H9 (cell line): ENCODE data around the gene NR3C2. TPM values are rescaled to one million over a fixed set of nuclear protein-coding genes. Genes with fewer than 3 reads are reported as not detected.

ENCODE experiments used
- DNase-seq: peaks from one replicate; pipeline ENCODE4 v3.0.0-alpha.2; 2017
- H2AFZ ChIP-seq: one replicate; pipeline ENCODE4 v1.6.1; 2013; ENCODE audit warnings: mild to moderate bottlenecking, low read length, control low read depth, moderate library complexity
- H2AK5ac ChIP-seq: 2 replicates; pipeline ENCODE4 v1.6.1; 2013; ENCODE audit warnings: low read length, control low read depth, mixed read lengths; ENCODE audit not compliant: insufficient read length
- H2BK120ac ChIP-seq: one replicate; pipeline ENCODE4 v1.6.1; 2013; ENCODE audit warnings: low read depth, mild to moderate bottlenecking, low read length, control low read depth, inconsistent platforms; ENCODE audit not compliant: poor library complexity, severe bottlenecking
- H2BK12ac ChIP-seq: 2 replicates; pipeline ENCODE4 v1.6.1; 2013; ENCODE audit warnings: low read length, control low read depth, mixed read lengths, low read depth; ENCODE audit not compliant: insufficient read length
- H2BK15ac ChIP-seq: 2 replicates; pipeline ENCODE4 v1.6.1; 2013; ENCODE audit warnings: low read depth, low read length, control low read depth
- H2BK20ac ChIP-seq: one replicate; pipeline ENCODE4 v1.6.1; 2013; ENCODE audit warnings: low read depth, mild to moderate bottlenecking, low read length, control low read depth, inconsistent platforms; ENCODE audit not compliant: poor library complexity, severe bottlenecking
- H2BK5ac ChIP-seq: 2 replicates; pipeline ENCODE4 v1.6.1; 2013; ENCODE audit warnings: low read length, control low read depth, mixed read lengths; ENCODE audit not compliant: insufficient read length
- H3K14ac ChIP-seq: 2 replicates; pipeline ENCODE4 v1.6.1; 2013; ENCODE audit warnings: low read length, control low read depth; ENCODE audit not compliant: insufficient read depth
- H3K18ac ChIP-seq: 2 replicates; pipeline ENCODE4 v1.6.1; 2013; ENCODE audit warnings: low read depth, mild to moderate bottlenecking, mixed read lengths, low read length, control low read depth; ENCODE audit not compliant: insufficient read length
- H3K23ac ChIP-seq: 2 replicates; pipeline ENCODE4 v1.6.1; 2013; ENCODE audit warnings: low read length, control low read depth, mixed read lengths, low read depth; ENCODE audit not compliant: insufficient read length
- H3K23me2 ChIP-seq: 2 replicates; pipeline ENCODE4 v1.6.1; 2013; ENCODE audit warnings: low read depth, mild to moderate bottlenecking, mixed read lengths, low read length, control low read depth; ENCODE audit not compliant: insufficient read length, poor library complexity, severe bottlenecking
- H3K27ac ChIP-seq: 2 replicates; pipeline ENCODE4 v1.5.1; 2013; ENCODE audit warnings: low read length, control low read depth, mixed read lengths, low read depth; ENCODE audit not compliant: insufficient read length
- H3K27me3 ChIP-seq: 2 replicates; pipeline ENCODE4 v1.6.1; 2013; ENCODE audit warnings: low read length, control low read depth, inconsistent platforms; ENCODE audit not compliant: insufficient read depth
- H3K4ac ChIP-seq: 2 replicates; pipeline ENCODE4 v1.6.1; 2013; ENCODE audit warnings: low read depth, mild to moderate bottlenecking, control low read depth, inconsistent platforms, low read length, moderate library complexity
- H3K4me1 ChIP-seq: 2 replicates; pipeline ENCODE4 v1.6.1; 2013; ENCODE audit warnings: low read length, control low read depth, inconsistent platforms; ENCODE audit not compliant: insufficient read depth
- H3K4me2 ChIP-seq: 2 replicates; pipeline ENCODE4 v1.6.1; 2013; ENCODE audit warnings: low read length, control low read depth, mixed read lengths; ENCODE audit not compliant: insufficient read length, insufficient read depth
- H3K56ac ChIP-seq: 2 replicates; pipeline ENCODE4 v1.6.1; 2013; ENCODE audit warnings: low read depth, mild to moderate bottlenecking, mixed read lengths, low read length, control low read depth; ENCODE audit not compliant: insufficient read length
- H3K79me1 ChIP-seq: 2 replicates; pipeline ENCODE4 v1.6.1; 2013; ENCODE audit warnings: low read depth, mild to moderate bottlenecking, moderate library complexity, low read length, control low read depth, inconsistent platforms; ENCODE audit not compliant: insufficient read depth, poor library complexity, severe bottlenecking
- H3K79me2 ChIP-seq: 2 replicates; pipeline ENCODE4 v1.6.1; 2013; ENCODE audit warnings: low read length, control low read depth, inconsistent platforms; ENCODE audit not compliant: insufficient read depth
- H3K9ac ChIP-seq: 2 replicates; pipeline ENCODE4 v1.6.1; 2013; ENCODE audit warnings: low read length, control low read depth, mixed read lengths; ENCODE audit not compliant: insufficient read length; ENCODE audit errors: extremely low read depth
- H3K9me3 ChIP-seq: one replicate; pipeline ENCODE4 v1.6.1; 2013; ENCODE audit warnings: low read depth, low read length, inconsistent platforms; ENCODE audit not compliant: control insufficient read depth
- H3T11ph ChIP-seq: one replicate; pipeline ENCODE4 v1.6.1; 2013; ENCODE audit warnings: mild to moderate bottlenecking, low read length, control low read depth, inconsistent platforms
- H4K20me1 ChIP-seq: one replicate; pipeline ENCODE4 v1.6.1; 2013; ENCODE audit not compliant: control insufficient read depth, insufficient read length, insufficient read depth
- H4K5ac ChIP-seq: 2 replicates; pipeline ENCODE4 v1.6.1; 2013; ENCODE audit warnings: low read depth, mild to moderate bottlenecking, mixed read lengths, low read length, control low read depth; ENCODE audit not compliant: insufficient read length
- H4K8ac ChIP-seq: replicated peaks from 2 replicates; pipeline ENCODE4 v1.6.1; 2013; ENCODE audit warnings: low read length, control low read depth, mixed read lengths, low read depth; ENCODE audit not compliant: insufficient read length
- H4K91ac ChIP-seq: 2 replicates; pipeline ENCODE4 v1.6.1; 2013; ENCODE audit warnings: low read depth, mild to moderate bottlenecking, moderate library complexity, mixed read lengths, low read length, control low read depth; ENCODE audit not compliant: insufficient read length
- H3K27ac Mint-ChIP-seq, 3 experiments: 2 replicates in 2 of 3; 3 replicates in 1 of 3; pipeline ENCODE4 v1.8.0; 2020 to 2021; ENCODE audit warnings: mixed read lengths in 3 of 3, mild to moderate bottlenecking in 1 of 3, moderate library complexity in 1 of 3
- H3K27me3 Mint-ChIP-seq: 2 replicates; pipeline ENCODE4 v1.8.0; 2021; ENCODE audit warnings: low read depth, mild to moderate bottlenecking, moderate library complexity, mixed read lengths
- H3K36me3 Mint-ChIP-seq, 3 experiments: 2 replicates in 2 of 3; 3 replicates in 1 of 3; pipeline ENCODE4 v1.8.0; 2020 to 2021; ENCODE audit warnings: low read depth in 3 of 3, mixed read lengths in 3 of 3; ENCODE audit not compliant: insufficient read depth in 1 of 3
- H3K4me1 Mint-ChIP-seq, 2 experiments: 2 replicates each; pipeline ENCODE4 v1.8.0; 2020; ENCODE audit warnings: mixed read lengths in 2 of 2
- H3K4me3 Mint-ChIP-seq, 2 experiments: 2 replicates in 1 of 2; 3 replicates in 1 of 2; pipeline ENCODE4 v1.8.0; 2020 to 2021; ENCODE audit warnings: mild to moderate bottlenecking in 2 of 2, mixed read lengths in 2 of 2, moderate library complexity in 1 of 2
- H3K9me3 Mint-ChIP-seq, 2 experiments: 2 replicates in 1 of 2; 3 replicates in 1 of 2; pipeline ENCODE4 v1.8.0; 2020; ENCODE audit warnings: mild to moderate bottlenecking in 2 of 2, mixed read lengths in 2 of 2, moderate library complexity in 1 of 2
- CTCF ChIP-seq: fragments of 200-600 bp; sonication (generic); conservative IDR thresholded peaks from 3 replicates; pipeline ENCODE4 v1.8.0; 2021; ENCODE audit warnings: antibody characterized with exemption, mild to moderate bottlenecking
- whole genome bisulfite sequencing: extraction: QIAGEN DNeasy Blood & Tissue Kit; methylation state at CpG from one replicate; pipeline ENCODE4 v1.1.7; 2013; ENCODE audit warnings: missing lambda C conversion rate, low lambda C conversion rate, mixed read lengths; ENCODE audit not compliant: insufficient read length; ENCODE audit errors: extremely low coverage; 5-methylcytosine and 5-hydroxymethylcytosine counted together
- total RNA-seq: library from RNA; stranded (reverse); gene quantifications from 2 replicates; pipeline ENCODE4 v1.2.1, GENCODE V29; 2021

The NR3C2 gene
- total RNA-seq, 1 experiment from 2014 or later, result 1.4 TPM

- Histone ChIP-seq H3K9me3 (no peaks in the 10 kb centered on the region), H3K4ac (no peak overlapping the region), H3K23me2 (no peaks in the 10 kb centered on the region), H2AFZ (no peak overlapping the region), H3K79me1 (no peaks in the 10 kb centered on the region), H3K4me2 (no peak overlapping the region), H3K23ac (no peak overlapping the region), H4K91ac (no peak overlapping the region), H4K5ac (no peak overlapping the region), H3K79me2 (no peaks in the 10 kb centered on the region), H3T11ph (no peak overlapping the region), H3K14ac (no peak overlapping the region), H4K20me1 (no peaks in the 10 kb centered on the region), H3K9ac (no peak overlapping the region), H3K56ac (no peak overlapping the region), H2BK5ac (no peak overlapping the region), H3K18ac (no peak overlapping the region), H2AK5ac (no peak overlapping the region), H3K27me3 (no peaks in the 10 kb centered on the region), H2BK15ac (no peak overlapping the region), H2BK20ac (no peak overlapping the region), H3K4me1 (peaks cover 8% of the 10 kb centered on the region; the same call in 1 of the 2 replicates), H3K27ac (no peak overlapping the region), H2BK120ac (no peak overlapping the region), H4K8ac (no peak overlapping the region), H2BK12ac (no peak overlapping the region)
- no peak for DNase-seq
- no peak overlapping the region for H3K27ac Mint-ChIP-seq
- no peak overlapping the region for H3K4me3 Mint-ChIP-seq
- no peak for TF ChIP-seq CTCF
- H3K27me3 Mint-ChIP-seq, result no peaks in the 10 kb centered on the region
- no CpG with 5 or more reads among the region's 3 CpGs for WGBS
- H3K9me3 Mint-ChIP-seq, result peaks cover 8 to 9% of the 10 kb centered on the region in 2 experiments
- peaks cover 0 to 5% (median 4%) of the 10 kb centered on the region in 3 experiments; a peak in 4 of 7 replicates for H3K36me3 Mint-ChIP-seq
- H3K4me1 Mint-ChIP-seq, result peaks cover 20 to 22% of the 10 kb centered on the region in 2 experiments
Measured at GRCh38 chr4:148101235-148101634, 341.0 kb downstream of the NR3C2 start.
